ENCODE results near the gene PI4K2A. TPM values are rescaled to one million over a fixed set of nuclear protein-coding genes. Genes with fewer than 3 reads are reported as not detected.

The PI4K2A gene
- total RNA-seq, 2 experiments from 2014 or later = 8.4 to 8.5 TPM

- POLR2A ChIA-PET = interaction anchor here (0.6 kb wide), 1 partner anchor 16 kb away, joined by 3 read pairs; no protein-coding TSS in a partner anchor
- TF ChIP-seq CTCF (IDR thresholded peaks at IDR 0.05) = no peak
- ATAC-seq (no peak), DNase-seq (no peak)
- no peaks in the 10 kb centered on the region for H3K9me3 Mint-ChIP-seq
- no peaks in the 10 kb centered on the region for H3K27me3 Mint-ChIP-seq
- H3K4me1 Mint-ChIP-seq (ENCODE audit: low read depth) = no peaks in the 10 kb centered on the region
- CTCF ChIA-PET = interaction anchor here (0.7 to 1.9 kb wide), 4 partner anchors 10 to 41 kb away, joined by 3 to 16 read pairs (median 6); partner anchors contain the start of gene ANKRD2
- intact Hi-C loops (cut with micrococcal nuclease) = no loop called here
- H3K27ac Mint-ChIP-seq = no peak overlapping the region
- H3K36me3 Mint-ChIP-seq (ENCODE audit: low read depth) = no peaks in the 10 kb centered on the region
- H3K4me3 Mint-ChIP-seq = no peak overlapping the region
Observed at GRCh38 chr10:97612386-97612785, 28.1 kb upstream of the PI4K2A start.

GRCh38 chr10:97618285-97618684 is 22.2 kb upstream of the PI4K2A start:
- no peak for DNase-seq
- ChIA-PET POLR2A (no interaction called here), CTCF (no interaction called here)
- TF ChIP-seq CTCF (IDR thresholded peaks at IDR 0.05) = no peak
- H3K36me3 Mint-ChIP-seq (ENCODE audit: low read depth) = no peaks in the 10 kb centered on the region
- no peaks in the 10 kb centered on the region for H3K4me1 Mint-ChIP-seq (ENCODE audit: low read depth)
- intact Hi-C loops (cut with micrococcal nuclease) = no loop called here
- no peaks in the 10 kb centered on the region for H3K27me3 Mint-ChIP-seq
- H3K4me3 Mint-ChIP-seq = no peak overlapping the region
- no peak for ATAC-seq
- H3K27ac Mint-ChIP-seq = no peak overlapping the region
- no peaks in the 10 kb centered on the region for H3K9me3 Mint-ChIP-seq

- no peak for DNase-seq
- intact Hi-C loops (cut with micrococcal nuclease) = no loop called here
- Mint-ChIP-seq H3K4me1 (ENCODE audit: low read depth) (no peaks in the 10 kb centered on the region), H3K4me3 (no peak overlapping the region), H3K36me3 (ENCODE audit: low read depth) (no peaks in the 10 kb centered on the region), H3K9me3 (no peaks in the 10 kb centered on the region), H3K27me3 (no peaks in the 10 kb centered on the region), H3K27ac (no peak overlapping the region)
- POLR2A ChIA-PET = no interaction called here
- ATAC-seq = no peak
- TF ChIP-seq CTCF (IDR thresholded peaks at IDR 0.05) = no peak
- CTCF ChIA-PET = no interaction called here
Observed at GRCh38 chr10:97618733-97619132, 21.7 kb upstream of the PI4K2A start.

GRCh38 chr10:97623277-97623676 is 17.2 kb upstream of the PI4K2A start:
- DNase-seq = no peak
- ChIA-PET POLR2A (interaction anchor here (1.1 kb wide), 1 partner anchor 12 kb away, joined by 3 read pairs; no protein-coding TSS in a partner anchor), CTCF (interaction anchor here (0.6 to 2.4 kb wide), 2 partner anchors 11 to 669 kb away, joined by 5 to 9 read pairs; no protein-coding TSS in a partner anchor)
- Mint-ChIP-seq H3K27ac (no peak overlapping the region), H3K27me3 (no peaks in the 10 kb centered on the region), H3K9me3 (no peaks in the 10 kb centered on the region), H3K4me3 (no peak overlapping the region), H3K4me1 (ENCODE audit: low read depth) (no peaks in the 10 kb centered on the region), H3K36me3 (ENCODE audit: low read depth) (no peaks in the 10 kb centered on the region)
- intact Hi-C loops (cut with micrococcal nuclease) = no loop called here
- no peak for TF ChIP-seq CTCF (IDR thresholded peaks at IDR 0.05)
- ATAC-seq = no peak

- DNase-seq = no peak
- Mint-ChIP-seq H3K27ac (no peak overlapping the region), H3K9me3 (no peaks in the 10 kb centered on the region), H3K27me3 (no peaks in the 10 kb centered on the region), H3K4me1 (ENCODE audit: low read depth) (peaks cover 4% of the 10 kb centered on the region), H3K36me3 (ENCODE audit: low read depth) (no peaks in the 10 kb centered on the region), H3K4me3 (no peak overlapping the region)
- TF ChIP-seq CTCF (IDR thresholded peaks at IDR 0.05) = no peak
- intact Hi-C loops (cut with micrococcal nuclease) = no loop called here
- ATAC-seq = no peak
- POLR2A ChIA-PET = no interaction called here
- CTCF ChIA-PET = no interaction called here
Observed at GRCh38 chr10:97627731-97628130, 12.7 kb upstream of the PI4K2A start.
